ENCODE results near the gene MAP1LC3B.

MAP1LC3B gene

GRCh38 chr16:87425941-87426340 lies 33.8 kb downstream of the MAP1LC3B start:
- no peak for TF ChIP-seq CTCF (IDR thresholded peaks at IDR 0.05)

GRCh38 chr16:87426423-87427215 lies 34.5 kb downstream of the MAP1LC3B start:
- TF ChIP-seq CTCF (IDR thresholded peaks at IDR 0.05) = no peak

- TF ChIP-seq CTCF (IDR thresholded peaks at IDR 0.05) = no peak
These were observed 39.8 kb downstream of the MAP1LC3B start for GRCh38 chr16:87431926-87432325.

GRCh38 chr16:87432330-87432915 lies 40.3 kb downstream of the MAP1LC3B start:
- TF ChIP-seq CTCF (IDR thresholded peaks at IDR 0.05) = no peak

GRCh38 chr16:87434146-87434667 lies 42.1 kb downstream of the MAP1LC3B start:
- TF ChIP-seq CTCF (IDR thresholded peaks at IDR 0.05) = no peak

GRCh38 chr16:87435372-87436224 lies 43.5 kb downstream of the MAP1LC3B start:
- TF ChIP-seq CTCF (IDR thresholded peaks at IDR 0.05) = no peak

Measured in LNCAP (cell line).